DOHH2 (cell line): ENCODE measurements around the gene RB1.

Experiments used
- H3F3A ChIP-seq: fragments of 200-600 bp; sonication (generic), shearing (Covaris generic); 2 replicates; pipeline ENCODE4 v1.6.0; 2016; ENCODE audit warnings: antibody characterized with exemption, mild to moderate bottlenecking; ENCODE audit not compliant: control insufficient read depth, insufficient read depth
- H3K27ac ChIP-seq: fragments of 200-600 bp; sonication (generic); 2 replicates; pipeline ENCODE4 v1.5.1; 2014; ENCODE audit warnings: low read depth, mild to moderate bottlenecking, low read length, moderate library complexity
- H3K27me3 ChIP-seq: fragments of 200-600 bp; sonication (generic); 2 replicates; pipeline ENCODE4 v1.6.1; 2014; ENCODE audit warnings: mild to moderate bottlenecking, low read length, mixed read lengths; ENCODE audit not compliant: control insufficient read depth
- H3K36me3 ChIP-seq: fragments of 200-600 bp; sonication (generic); 2 replicates; pipeline ENCODE4 v1.6.1; 2014; ENCODE audit warnings: mild to moderate bottlenecking, low read length, moderate library complexity, mixed read lengths; ENCODE audit not compliant: control insufficient read depth
- H3K4me1 ChIP-seq: fragments of 200-600 bp; sonication (generic); 2 replicates; pipeline ENCODE4 v1.6.1; 2014; ENCODE audit warnings: mild to moderate bottlenecking, low read length, mixed read lengths; ENCODE audit not compliant: control insufficient read depth
- H3K4me2 ChIP-seq: fragments of 200-600 bp; sonication (generic); 2 replicates; pipeline ENCODE4 v1.6.0; 2014; ENCODE audit warnings: mild to moderate bottlenecking, low read length, moderate library complexity
- H3K4me3 ChIP-seq: fragments of 200-600 bp; sonication (generic); 2 replicates; pipeline ENCODE4 v1.5.1; 2014; ENCODE audit warnings: mild to moderate bottlenecking, low read length, mixed read lengths
- H3K79me2 ChIP-seq: fragments of 200-600 bp; sonication (generic); 2 replicates; pipeline ENCODE4 v1.6.1; 2014; ENCODE audit warnings: mild to moderate bottlenecking, low read length, mixed read lengths; ENCODE audit not compliant: control insufficient read depth
- H3K9me2 ChIP-seq: fragments of 200-600 bp; sonication (generic); replicated peaks from 2 replicates; pipeline ENCODE4 v1.6.1; 2014; ENCODE audit warnings: mild to moderate bottlenecking, low read length, mixed read lengths; ENCODE audit not compliant: control insufficient read depth
- H3K9me3 ChIP-seq: fragments of 200-600 bp; sonication (generic); 2 replicates; pipeline ENCODE4 v1.6.1; 2014; ENCODE audit warnings: antibody characterized with exemption, low read length, mixed read lengths; ENCODE audit not compliant: control insufficient read depth, insufficient read depth
- H4K20me1 ChIP-seq: fragments of 200-600 bp; sonication (generic); 2 replicates; pipeline ENCODE4 v1.6.0; 2014; ENCODE audit warnings: low read depth, mild to moderate bottlenecking, antibody characterized with exemption, low read length, moderate library complexity; ENCODE audit not compliant: control insufficient read depth, insufficient read depth
- EZH2phosphoT487 ChIP-seq: fragments of 200-600 bp; sonication (generic); IDR thresholded peaks from 2 replicates; pipeline ENCODE4 v1.6.1; 2017; ENCODE audit warnings: borderline replicate concordance, mild to moderate bottlenecking, antibody characterized with exemption, low read length, moderate library complexity, mixed read lengths
- TF ChIP-seq, protein P1 (sequence below): fragments of 200-600 bp; sonication (generic); IDR thresholded peaks from one replicate; pipeline ENCODE4 v1.5.1; 2014; ENCODE audit warnings: antibody characterized with exemption, mild to moderate bottlenecking, low read depth, low read length; ENCODE audit not compliant: poor library complexity, severe bottlenecking

Gene RB1

GRCh38 chr13:48527955-48528354 lies 224.4 kb downstream of the RB1 start:
- H3K9me3 ChIP-seq = no peaks in the 10 kb centered on the region
- peak overlapping the region; percentile 60 for H3K27ac ChIP-seq
- peaks cover 8% of the 10 kb centered on the region for H3F3A ChIP-seq
- H3K9me2 ChIP-seq = no peaks in the 10 kb centered on the region
- peak overlapping the region; percentile 62 for H3K4me3 ChIP-seq
- H3K36me3 ChIP-seq = no peaks in the 10 kb centered on the region
- H3K79me2 ChIP-seq = peaks cover 72% of the 10 kb centered on the region
- no peaks in the 10 kb centered on the region for H4K20me1 ChIP-seq
- no peaks in the 10 kb centered on the region for H3K27me3 ChIP-seq
- peak overlapping the region; percentile 93 for H3K4me2 ChIP-seq
- H3K4me1 ChIP-seq = peaks cover 63% of the 10 kb centered on the region
- TF ChIP-seq, protein P1, sequence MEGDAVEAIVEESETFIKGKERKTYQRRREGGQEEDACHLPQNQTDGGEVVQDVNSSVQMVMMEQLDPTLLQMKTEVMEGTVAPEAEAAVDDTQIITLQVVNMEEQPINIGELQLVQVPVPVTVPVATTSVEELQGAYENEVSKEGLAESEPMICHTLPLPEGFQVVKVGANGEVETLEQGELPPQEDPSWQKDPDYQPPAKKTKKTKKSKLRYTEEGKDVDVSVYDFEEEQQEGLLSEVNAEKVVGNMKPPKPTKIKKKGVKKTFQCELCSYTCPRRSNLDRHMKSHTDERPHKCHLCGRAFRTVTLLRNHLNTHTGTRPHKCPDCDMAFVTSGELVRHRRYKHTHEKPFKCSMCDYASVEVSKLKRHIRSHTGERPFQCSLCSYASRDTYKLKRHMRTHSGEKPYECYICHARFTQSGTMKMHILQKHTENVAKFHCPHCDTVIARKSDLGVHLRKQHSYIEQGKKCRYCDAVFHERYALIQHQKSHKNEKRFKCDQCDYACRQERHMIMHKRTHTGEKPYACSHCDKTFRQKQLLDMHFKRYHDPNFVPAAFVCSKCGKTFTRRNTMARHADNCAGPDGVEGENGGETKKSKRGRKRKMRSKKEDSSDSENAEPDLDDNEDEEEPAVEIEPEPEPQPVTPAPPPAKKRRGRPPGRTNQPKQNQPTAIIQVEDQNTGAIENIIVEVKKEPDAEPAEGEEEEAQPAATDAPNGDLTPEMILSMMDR = no peak
- TF ChIP-seq EZH2phosphoT487 = no peak

- Histone ChIP-seq H3F3A (peaks cover 10% of the 10 kb centered on the region), H3K9me2 (no peaks in the 10 kb centered on the region), H3K36me3 (no peaks in the 10 kb centered on the region)
These were observed 225.2 kb downstream of the RB1 start for GRCh38 chr13:48528720-48529119.

GRCh38 chr13:48530833-48531232 lies 227.3 kb downstream of the RB1 start:
- TF ChIP-seq, protein P1 = no peak
- no peaks in the 10 kb centered on the region for H3K36me3 ChIP-seq
- H3K4me3 ChIP-seq = peak overlapping the region; percentile 88
- peak overlapping the region; percentile 82 for H3K27ac ChIP-seq
- H3K9me3 ChIP-seq = no peaks in the 10 kb centered on the region
- H3K4me1 ChIP-seq = peaks cover 71% of the 10 kb centered on the region
- H3K4me2 ChIP-seq = peak overlapping the region; percentile 93
- peaks cover 17% of the 10 kb centered on the region for H3F3A ChIP-seq
- H3K9me2 ChIP-seq = no peaks in the 10 kb centered on the region
- H4K20me1 ChIP-seq = no peaks in the 10 kb centered on the region
- no peaks in the 10 kb centered on the region for H3K27me3 ChIP-seq
- peaks cover 63% of the 10 kb centered on the region for H3K79me2 ChIP-seq

More at GRCh38 chr13:48528720-48529119, 225.2 kb downstream of the RB1 start:
- Histone ChIP-seq H3K4me1 (peaks cover 70% of the 10 kb centered on the region), H3K27me3 (no peaks in the 10 kb centered on the region), H3K4me3 (peak overlapping the region; percentile 62), H3K27ac (peak overlapping the region; percentile 60), H3K79me2 (peaks cover 68% of the 10 kb centered on the region), H3K4me2 (peak overlapping the region; percentile 93), H4K20me1 (no peaks in the 10 kb centered on the region), H3K9me3 (no peaks in the 10 kb centered on the region)
- TF ChIP-seq EZH2phosphoT487 = no peak
- TF ChIP-seq, protein P1 = no peak
